Endothelial cell of umbilical vein (primary cell): ENCODE measurements around the gene SLC51B. TPM values are rescaled to one million over a fixed set of nuclear protein-coding genes. Genes with fewer than 3 reads are reported as not detected.
"Not testable (repeated sequence)": the region's sequence is repeated elsewhere in the genome, so short reads cannot be mapped to it uniquely, and the experiment has no call there.

Experiments
- BruUV-seq: library from RNA; stranded (reverse); fragments of 400-500 nt; replicated peaks from 2 replicates; lab custom pipeline; 2021; lab: Mats Ljungman, UMichigan
- CTCF ChIA-PET: fragments of 300-600, 350-600 bp; sonication (Branson Sonifier 250); formaldehyde crosslinking; loops from one replicate; lab custom pipeline; 2021; ENCODE audit warnings: antibody characterized with exemption, inconsistent platforms; lab: Charles Lee
- POLR2A ChIA-PET: fragments of 300-600, 350-600 bp; sonication (Branson Sonifier 250); formaldehyde crosslinking; loops from one replicate; lab custom pipeline; 2021; ENCODE audit warnings: antibody characterized with exemption, inconsistent platforms; lab: Charles Lee
- DNase-seq: peaks from one replicate; pipeline ENCODE4 v3.0.0-alpha.2; 2011; ENCODE audit warnings: low read depth, low spot score
- FAIRE-seq: peaks from 2 replicates; lab custom pipeline; 2011; peaks lifted over from hg19 to GRCh38; lab: Jason Lieb, UNC
- H2AFZ ChIP-seq: 2 replicates; pipeline ENCODE4 v1.6.0; 2012; ENCODE audit warnings: low read depth, low read length, control low read depth, inconsistent platforms
- H3K27ac ChIP-seq: 2 replicates; pipeline ENCODE4 v1.5.1; 2011; ENCODE audit warnings: low read depth, mild to moderate bottlenecking, control low read depth, low read length, moderate library complexity; ENCODE audit not compliant: insufficient read depth
- H3K27me3 ChIP-seq, 2 experiments: 2 replicates each; pipeline versions ENCODE4 v1.6.0 to v1.6.1; 2011; ENCODE audit warnings: low read length in 2 of 2, mixed read lengths in 1 of 2; ENCODE audit not compliant: control insufficient read depth in 2 of 2, insufficient read depth in 2 of 2
- H3K36me3 ChIP-seq, 2 experiments: 2 replicates in 1 of 2; 3 replicates in 1 of 2; pipeline ENCODE4 v1.5.1; 2011; ENCODE audit warnings: low read length in 2 of 2, mild to moderate bottlenecking in 1 of 2, moderate library complexity in 1 of 2; ENCODE audit not compliant: control insufficient read depth in 2 of 2, insufficient read depth in 2 of 2; ENCODE audit errors: extremely low read depth in 1 of 2
- H3K4me1 ChIP-seq: 3 replicates; pipeline ENCODE4 v1.5.1; 2011; ENCODE audit warnings: mild to moderate bottlenecking, low read length; ENCODE audit not compliant: control insufficient read depth, insufficient read depth; ENCODE audit errors: extremely low read depth
- H3K4me2 ChIP-seq: 2 replicates; pipeline ENCODE4 v1.6.1; 2011; ENCODE audit warnings: low read length, control low read depth, mixed read lengths; ENCODE audit not compliant: insufficient read depth
- H3K4me3 ChIP-seq, 3 experiments: fragments of 200-600 bp in 1 of 3; sonication (generic), shearing (Covaris generic) in 1 of 3; replicated peaks in 1 of 3; 2 replicates each; pipeline ENCODE4 v1.5.1; 2011 to 2016; ENCODE audit warnings: control low read depth in 3 of 3, low read length in 3 of 3, mild to moderate bottlenecking in 2 of 3, inconsistent platforms in 1 of 3, low read depth in 1 of 3, moderate library complexity in 1 of 3; ENCODE audit not compliant: insufficient read depth in 1 of 3
- H3K79me2 ChIP-seq: 2 replicates; pipeline ENCODE4 v1.6.0; 2012; ENCODE audit warnings: low read length, inconsistent platforms; ENCODE audit not compliant: control insufficient read depth, insufficient read depth
- H3K9ac ChIP-seq: replicated peaks from 2 replicates; pipeline ENCODE3; 2011; ENCODE audit warnings: low read length, control low read depth; ENCODE audit not compliant: insufficient read depth; ENCODE audit errors: extremely low read depth
- H3K9me1 ChIP-seq: replicated peaks from 3 replicates; pipeline ENCODE4 v1.6.0; 2011; ENCODE audit warnings: mild to moderate bottlenecking, low read length; ENCODE audit not compliant: control insufficient read depth, insufficient read depth; ENCODE audit errors: extremely low read depth
- H3K9me3 ChIP-seq: replicated peaks from 2 replicates; pipeline ENCODE4 v1.5.1; 2012; ENCODE audit warnings: low read length, inconsistent platforms; ENCODE audit not compliant: control insufficient read depth, insufficient read depth
- H4K20me1 ChIP-seq: replicated peaks from 2 replicates; pipeline ENCODE3; 2011; ENCODE audit warnings: mild to moderate bottlenecking, low read length; ENCODE audit not compliant: control insufficient read depth, insufficient read depth; ENCODE audit errors: extremely low read depth
- EZH2 ChIP-seq: IDR thresholded peaks from 2 replicates; pipeline ENCODE4 v1.6.1; 2012; ENCODE audit warnings: borderline replicate concordance, low read depth, mild to moderate bottlenecking, moderate library complexity, low read length, inconsistent platforms; ENCODE audit not compliant: severe bottlenecking
- FOS ChIP-seq: IDR thresholded peaks from 2 replicates; pipeline ENCODE4 v1.6.1; 2011; ENCODE audit warnings: mild to moderate bottlenecking, low read length, moderate library complexity, borderline replicate concordance; ENCODE audit not compliant: insufficient read depth
- GATA2 ChIP-seq: IDR thresholded peaks from 2 replicates; pipeline ENCODE4 v1.7.0; 2011; ENCODE audit warnings: low read depth, mild to moderate bottlenecking, moderate library complexity, mixed read lengths, low read length; ENCODE audit not compliant: insufficient read length, insufficient read depth
- JUN ChIP-seq: IDR thresholded peaks from 2 replicates; pipeline ENCODE4 v1.6.1; 2011; ENCODE audit warnings: borderline replicate concordance, low read depth; ENCODE audit not compliant: insufficient read length, insufficient read depth
- MAX ChIP-seq: IDR thresholded peaks from 2 replicates; pipeline ENCODE4 v1.6.1; 2011; ENCODE audit not compliant: insufficient read depth, insufficient read length
- MYC ChIP-seq: IDR thresholded peaks from one replicate; pipeline ENCODE4 v1.6.1; 2011; ENCODE audit warnings: mild to moderate bottlenecking, low read depth, low read length
- POLR2A ChIP-seq: IDR thresholded peaks from 2 replicates; pipeline ENCODE4 v1.6.1; 2012; ENCODE audit warnings: low read depth, mild to moderate bottlenecking, control low read depth, low read length
- POLR2AphosphoS5 ChIP-seq: IDR thresholded peaks from 2 replicates; pipeline ENCODE4 v1.6.1; 2012; ENCODE audit warnings: low read depth, mild to moderate bottlenecking, control low read depth, low read length, moderate library complexity; ENCODE audit not compliant: insufficient read depth
- dilution Hi-C: fragments of 300-500 bp; cut with MboI; formaldehyde crosslinking; loops from one replicate; pipeline ENCODE4 v1.15.0; 2019; ENCODE audit warnings: low sequenced_read_pairs; ENCODE audit not compliant: extremely low pct_ligation_motif_present
- intact Hi-C: fragments of 100-400 bp; cut with micrococcal nuclease; formaldehyde crosslinking; loops from one replicate; pipeline ENCODE4 v1.10.0; 2022
- polyA plus RNA-seq, 4 experiments: library from polyadenylated mRNA; depleted of rRNA in 3 of 4; stranded (reverse) in 3 of 4; unstranded in 1 of 4; fragments of >200 nt; gene quantifications; 2 replicates each; pipeline versions ENCODE4 v1.2.1 to v1.2.3, GENCODE V29; 2011 to 2012; ENCODE audit warnings: missing spikeins in 1 of 4
- total RNA-seq: library from RNA; stranded (reverse); gene quantifications from 2 replicates; pipeline ENCODE4 v1.2.3, GENCODE V29; 2021
- TF ChIP-seq, protein P1 (sequence below), 2 donors: IDR thresholded peaks; 1 replicate in 1 of 2; 2 replicates in 1 of 2; pipeline ENCODE4 v1.5.1; 2011; ENCODE audit warnings: low read length in 2 of 2, mild to moderate bottlenecking in 2 of 2, moderate library complexity in 2 of 2, control low read depth in 1 of 2, inconsistent platforms in 1 of 2, low read depth in 1 of 2; ENCODE audit not compliant: insufficient read depth in 1 of 2; ENCODE audit errors: extremely low read depth in 1 of 2

The SLC51B gene
- total and polyA plus RNA-seq, 2 donors (not counting 3 experiments of a cell fraction or from before 2014, with no cell fraction given): not detected

DNA sequence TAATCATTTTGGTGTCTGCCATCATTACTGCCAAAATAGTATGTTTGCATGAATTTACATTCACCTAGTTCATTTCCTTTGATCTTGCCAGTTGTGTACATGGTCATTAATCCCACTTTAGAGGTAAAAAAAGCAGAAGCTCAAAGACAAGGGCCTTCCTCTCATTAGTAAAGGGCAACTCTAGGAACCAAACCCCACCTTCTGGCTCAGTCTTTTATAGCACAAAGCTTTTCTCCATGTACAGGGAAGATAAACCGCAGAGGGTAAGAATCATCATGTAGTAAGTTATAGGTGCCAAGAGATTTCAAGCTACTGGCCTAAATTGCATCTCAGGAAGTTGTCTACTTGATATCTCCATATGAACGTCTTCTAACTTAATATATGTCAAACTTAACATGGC is 36.2 kb upstream of the SLC51B start:
- H3K9me3 ChIP-seq: no peaks in the 10 kb centered on the region
- intact Hi-C loops (no loop called here), dilution Hi-C loops (no loop called here)
- DNase-seq: no peak
- peak; percentile 35 for FAIRE-seq
- H3K27ac ChIP-seq: no peak overlapping the region
- no peak overlapping the region for H3K4me3 ChIP-seq
- H3K4me1 ChIP-seq: no peaks in the 10 kb centered on the region
- no peak overlapping the region for H2AFZ ChIP-seq
- BruUV-seq: no TSS peak
- ChIA-PET CTCF (interaction anchor here (0.6 to 1.7 kb wide), 10 partner anchors 10 to 281 kb away, joined by 3 to 7 read pairs (median 3); partner anchors contain the start of gene SPG21), POLR2A (no interaction called here)
- no peak for TF ChIP-seq JUN
- no peak for TF ChIP-seq POLR2AphosphoS5
- no peak for TF ChIP-seq GATA2
- TF ChIP-seq, protein P1, sequence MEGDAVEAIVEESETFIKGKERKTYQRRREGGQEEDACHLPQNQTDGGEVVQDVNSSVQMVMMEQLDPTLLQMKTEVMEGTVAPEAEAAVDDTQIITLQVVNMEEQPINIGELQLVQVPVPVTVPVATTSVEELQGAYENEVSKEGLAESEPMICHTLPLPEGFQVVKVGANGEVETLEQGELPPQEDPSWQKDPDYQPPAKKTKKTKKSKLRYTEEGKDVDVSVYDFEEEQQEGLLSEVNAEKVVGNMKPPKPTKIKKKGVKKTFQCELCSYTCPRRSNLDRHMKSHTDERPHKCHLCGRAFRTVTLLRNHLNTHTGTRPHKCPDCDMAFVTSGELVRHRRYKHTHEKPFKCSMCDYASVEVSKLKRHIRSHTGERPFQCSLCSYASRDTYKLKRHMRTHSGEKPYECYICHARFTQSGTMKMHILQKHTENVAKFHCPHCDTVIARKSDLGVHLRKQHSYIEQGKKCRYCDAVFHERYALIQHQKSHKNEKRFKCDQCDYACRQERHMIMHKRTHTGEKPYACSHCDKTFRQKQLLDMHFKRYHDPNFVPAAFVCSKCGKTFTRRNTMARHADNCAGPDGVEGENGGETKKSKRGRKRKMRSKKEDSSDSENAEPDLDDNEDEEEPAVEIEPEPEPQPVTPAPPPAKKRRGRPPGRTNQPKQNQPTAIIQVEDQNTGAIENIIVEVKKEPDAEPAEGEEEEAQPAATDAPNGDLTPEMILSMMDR (IDR thresholded peaks at IDR 0.05; ENCODE audit: extremely low read depth in 1 of 2, insufficient read depth in 1 of 2, low read depth in 1 of 2, low read length in 2 of 2): no peak
- TF ChIP-seq FOS: no peak
- no peak for TF ChIP-seq MYC
- no peak for TF ChIP-seq POLR2A
- no peak for TF ChIP-seq MAX
- TF ChIP-seq EZH2: no peak
- H3K36me3 ChIP-seq: peaks cover 0 to 3% of the 10 kb centered on the region in 2 experiments
- H4K20me1 ChIP-seq: no peaks in the 10 kb centered on the region
- no peaks in the 10 kb centered on the region for H3K79me2 ChIP-seq
- H3K9me1 ChIP-seq: no peaks in the 10 kb centered on the region
- no peaks in the 10 kb centered on the region for H3K27me3 ChIP-seq
- H3K9ac ChIP-seq: no peak overlapping the region
- no peak overlapping the region for H3K4me2 ChIP-seq

- H3K4me1 ChIP-seq, BruUV-seq, FAIRE-seq, DNase-seq, H3K4me3 ChIP-seq, dilution Hi-C loops, H3K9me1 ChIP-seq, H3K27ac ChIP-seq, H3K27me3 ChIP-seq, H2AFZ ChIP-seq, H4K20me1 ChIP-seq, H3K36me3 ChIP-seq, H3K4me2 ChIP-seq, H3K79me2 ChIP-seq, intact Hi-C loops, H3K9ac ChIP-seq, H3K9me3 ChIP-seq: not testable (repeated sequence)
- ChIA-PET POLR2A (interaction anchor here (0.6 to 0.7 kb wide), 3 partner anchors 16 to 283 kb away, joined by 6 to 14 read pairs (median 13); partner anchors contain the start of gene SPG21), CTCF (interaction anchor here (0.6 to 1.4 kb wide), 3 partner anchors 23 to 244 kb away, joined by 3 to 4 read pairs (median 3); no protein-coding TSS in a partner anchor)
These were observed 34.0 kb upstream of the SLC51B start for GRCh38 chr15:65011198-65011597.
